RWPE1 (cell line): Measurements from ENCODE around the gene EIF5A2.

Experiments
- CTCF ChIA-PET: fragments of 350-600 bp; sonication (Branson Sonifier 250); formaldehyde crosslinking; extraction: SDS; loops from one replicate; lab custom pipeline; 2021; lab: Yijun Ruan, JAX
- POLR2A ChIA-PET: fragments of 400-600 bp; formaldehyde crosslinking; extraction: SDS; loops from one replicate; lab custom pipeline; 2020; ENCODE audit warnings: antibody characterized with exemption; ENCODE audit not compliant: low non-redundant PET; lab: Yijun Ruan, JAX
- DNase-seq: peaks from one replicate; pipeline ENCODE4 v3.0.0; 2012; ENCODE audit warnings: low spot score
- H3K27ac ChIP-seq: fragments of 450-650 bp; 2 replicates; pipeline ENCODE4 v1.5.1; 2017
- CTCF ChIP-seq: fragments of 450-650 bp; conservative IDR thresholded peaks from 2 replicates; pipeline ENCODE4 v1.5.1; 2017; ENCODE audit warnings: low read depth, mild to moderate bottlenecking

The EIF5A2 gene

DNA sequence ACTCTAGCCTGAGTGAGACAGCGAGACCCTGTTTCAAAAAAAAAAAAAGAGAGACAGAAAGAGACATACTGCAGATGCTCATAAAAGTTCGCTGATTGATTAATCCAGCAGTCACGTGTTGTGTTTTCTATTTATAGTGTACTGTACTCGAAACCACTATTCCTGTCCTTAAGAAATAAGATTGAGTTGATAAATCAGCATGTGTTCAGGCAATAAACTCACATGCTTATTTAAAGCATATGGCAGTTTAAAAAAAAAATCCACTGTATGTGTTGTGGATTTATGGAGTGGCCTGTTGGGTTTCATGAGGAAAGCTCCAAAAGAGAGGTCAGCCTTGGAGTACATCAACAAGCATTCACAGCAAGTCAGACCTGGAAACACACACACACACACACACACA is 56.1 kb downstream of the EIF5A2 start:
- TF ChIP-seq CTCF: no peak
- no peak overlapping the region for H3K27ac ChIP-seq
- POLR2A ChIA-PET: interaction anchor here (0.7 kb wide), 1 partner anchor 668 kb away, joined by 13 read pairs; no protein-coding TSS in a partner anchor
- CTCF ChIA-PET: interaction anchor here (0.6 to 1.3 kb wide), 4 partner anchors 41 to 438 kb away, joined by 3 to 10 read pairs (median 5); no protein-coding TSS in a partner anchor
- no peak for DNase-seq

DNA sequence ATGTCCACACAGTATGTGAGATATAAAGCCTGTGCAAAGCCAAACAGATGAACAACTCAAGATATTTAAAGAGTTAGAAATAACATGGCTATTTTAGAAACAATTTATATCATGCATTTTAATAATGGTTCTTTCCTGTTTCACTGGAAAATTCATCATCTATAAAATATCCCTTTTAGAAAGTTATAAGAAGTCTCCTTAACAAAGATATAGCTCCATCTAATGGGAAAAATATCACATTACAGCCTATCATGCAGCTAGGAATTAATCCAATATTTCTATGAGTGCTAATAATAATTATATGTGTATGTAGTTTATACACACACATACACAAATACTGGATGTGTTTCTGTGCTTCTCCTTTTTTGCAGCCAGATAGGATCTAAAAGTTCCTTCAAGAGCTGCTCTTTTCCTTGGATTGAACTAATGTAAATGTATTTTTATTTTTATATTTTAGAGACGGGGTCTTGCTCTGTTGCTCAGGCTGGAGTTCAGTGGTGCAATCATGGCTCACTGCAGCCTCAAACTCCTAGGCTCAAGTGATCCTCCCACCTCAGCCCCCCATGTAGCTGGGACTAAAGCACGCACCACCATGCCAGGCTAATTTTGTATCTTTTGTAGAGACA is 60.0 kb downstream of the EIF5A2 start:
- H3K27ac ChIP-seq: no peak overlapping the region
- ChIA-PET CTCF (interaction anchor here (0.6 to 1.5 kb wide), 8 partner anchors 14 to 521 kb away, joined by 3 to 19 read pairs (median 5); no protein-coding TSS in a partner anchor), POLR2A (no interaction called here)
- TF ChIP-seq CTCF: peak; percentile 72
- peak; percentile 37 for DNase-seq

GRCh38 chr3:170844377-170844776 is 64.1 kb downstream of the EIF5A2 start:
- TF ChIP-seq CTCF: no peak
- CTCF ChIA-PET: no interaction called here
- POLR2A ChIA-PET: no interaction called here
- H3K27ac ChIP-seq: no peak overlapping the region
- DNase-seq: no peak

- DNase-seq: no peak
- CTCF ChIA-PET: interaction anchor here (0.7 to 1.3 kb wide), 3 partner anchors 29 to 427 kb away, joined by 3 to 6 read pairs (median 5); no protein-coding TSS in a partner anchor
Observed at GRCh38 chr3:170840291-170840859, 68.1 kb downstream of the EIF5A2 start.

DNA sequence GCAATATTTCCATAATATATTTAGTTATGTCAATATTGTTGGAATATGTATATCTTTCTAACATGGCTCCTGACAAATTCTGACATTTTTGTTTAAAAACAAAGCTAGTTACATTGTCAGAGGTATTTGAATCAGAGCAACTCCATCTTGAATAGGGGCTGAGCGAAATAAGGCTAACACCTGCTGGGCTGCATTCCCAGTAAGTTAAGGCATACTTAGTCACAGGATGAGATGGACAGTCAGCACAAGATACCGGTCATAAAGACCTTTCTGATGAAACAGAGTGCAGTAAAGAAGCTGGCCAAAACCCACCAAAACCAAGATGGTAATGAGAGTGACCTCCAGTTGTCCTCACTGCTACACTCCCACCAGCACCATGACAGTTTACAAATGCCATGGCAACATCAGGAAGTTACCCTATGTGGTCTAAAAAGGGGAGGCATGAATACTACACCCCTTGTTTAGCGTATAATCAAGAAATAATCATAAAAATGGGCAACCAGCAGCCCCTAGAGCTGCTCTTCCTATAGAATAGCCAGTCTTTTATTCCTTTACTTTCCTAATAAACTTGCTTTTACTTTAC is 68.8 kb downstream of the EIF5A2 start:
- ChIA-PET POLR2A (no interaction called here), CTCF (interaction anchor here (0.9 to 1.3 kb wide), 3 partner anchors 28 to 426 kb away, joined by 3 to 6 read pairs (median 3); no protein-coding TSS in a partner anchor)

More at GRCh38 chr3:170840291-170840859, 68.1 kb downstream of the EIF5A2 start:
- POLR2A ChIA-PET: no interaction called here
- TF ChIP-seq CTCF: no peak
- H3K27ac ChIP-seq: no peak overlapping the region

More for the DNA sequence above, 68.8 kb downstream of the EIF5A2 start:
- DNase-seq: no peak
- no peak overlapping the region for H3K27ac ChIP-seq
- no peak for TF ChIP-seq CTCF
